ENCODE data around the gene PIBF1.

GRCh38 chr13:72774019-72774418, 7.9 kb upstream of the PIBF1 start:
- TF ChIP-seq CTCF (IDR thresholded peaks at IDR 0.05; ENCODE audit: borderline replicate concordance, extremely low read depth, low read length, poor library complexity, severe bottlenecking) (no peak), EZH2 (IDR thresholded peaks at IDR 0.05; ENCODE audit: borderline replicate concordance, low read depth, low read length, severe bottlenecking) (no peak)

Data from DND-41 (cell line).